Subcutaneous abdominal adipose tissue (tissue), 5 donors: ENCODE measurements around the gene UHMK1.
"Not testable (repeated sequence)": the region's sequence is repeated elsewhere in the genome, so short reads cannot be mapped to it uniquely, and the experiment has no call there.

Experiments used
- H3K27ac ChIP-seq: one replicate; pipeline ENCODE4 v1.7.0; 2013; ENCODE audit warnings: low read depth, mild to moderate bottlenecking, inconsistent platforms, low read length, moderate library complexity
- H3K27me3 ChIP-seq, 5 donors: one replicate each; pipeline ENCODE4 v1.7.0; 2013; ENCODE audit warnings: low read length in 5 of 5, inconsistent platforms in 1 of 5; ENCODE audit not compliant: control insufficient read depth in 5 of 5, insufficient read depth in 4 of 5
- H3K36me3 ChIP-seq, 5 donors: one replicate each; pipeline ENCODE4 v1.7.0; 2013; ENCODE audit warnings: low read length in 5 of 5; ENCODE audit not compliant: control insufficient read depth in 5 of 5, insufficient read depth in 5 of 5
- H3K4me1 ChIP-seq, 5 donors: one replicate each; pipeline ENCODE4 v1.7.0; 2013; ENCODE audit warnings: low read length in 5 of 5, mild to moderate bottlenecking in 3 of 5, moderate library complexity in 1 of 5; ENCODE audit not compliant: control insufficient read depth in 5 of 5, insufficient read depth in 5 of 5
- H3K4me3 ChIP-seq, 5 donors: one replicate each; pipeline ENCODE4 v1.7.0; 2013; ENCODE audit warnings: low read length in 5 of 5, low read depth in 1 of 5
- H3K9ac ChIP-seq, 5 donors: one replicate each; pipeline ENCODE4 v1.7.0; 2013; ENCODE audit warnings: low read length in 5 of 5, mild to moderate bottlenecking in 4 of 5, moderate library complexity in 3 of 5
- H3K9me3 ChIP-seq, 5 donors: one replicate each; pipeline ENCODE4 v1.7.0; 2013; ENCODE audit warnings: low read length in 5 of 5; ENCODE audit not compliant: control insufficient read depth in 5 of 5
- donor health status: healthy.
- donor health status: healthy.
- donor health status: healthy.
- donor health status: healthy.
- donor health status: healthy.

Gene UHMK1

DNA sequence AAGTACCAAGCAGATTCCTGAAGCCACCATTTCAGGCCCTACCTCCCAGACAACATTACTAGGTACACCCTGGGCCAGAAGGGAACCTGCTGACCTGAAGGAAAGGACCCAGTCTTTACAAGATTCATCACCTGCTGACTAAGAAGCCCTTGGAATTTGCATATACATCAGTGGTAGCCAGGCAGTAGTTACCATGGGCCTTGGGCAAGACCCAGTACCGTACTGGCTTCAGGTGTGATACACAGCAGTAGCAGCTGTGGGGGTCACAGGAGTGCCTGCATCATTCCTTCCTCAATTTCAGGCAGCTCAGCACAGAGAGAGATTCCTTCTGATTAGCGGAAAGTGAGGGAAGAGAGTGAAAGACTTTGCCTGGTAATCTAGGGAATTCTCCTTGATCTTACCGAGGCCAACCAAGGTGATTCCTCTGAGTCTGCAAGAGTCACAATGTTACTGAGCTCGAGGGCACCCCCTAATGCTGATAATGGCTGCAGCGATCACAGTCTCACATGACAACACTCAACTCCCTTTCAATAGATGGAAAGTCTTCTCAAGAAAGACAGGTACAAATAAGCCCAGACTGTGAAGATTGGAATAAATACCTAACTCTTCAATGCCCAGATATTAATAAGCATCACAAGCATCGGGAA is 22.0 kb upstream of the UHMK1 start:
- no peak overlapping the region for H3K27ac ChIP-seq
- H3K4me3 ChIP-seq = no peak overlapping the region
- no peak overlapping the region for H3K9ac ChIP-seq
- no peaks in the 10 kb centered on the region for H3K27me3 ChIP-seq
- peaks cover 0 to 7% (median 4%) of the 10 kb centered on the region in 5 donors for H3K4me1 ChIP-seq
- H3K36me3 ChIP-seq = no peaks in the 10 kb centered on the region
- peaks cover 0 to 11% (median 0%) of the 10 kb centered on the region in 5 donors for H3K9me3 ChIP-seq

DNA sequence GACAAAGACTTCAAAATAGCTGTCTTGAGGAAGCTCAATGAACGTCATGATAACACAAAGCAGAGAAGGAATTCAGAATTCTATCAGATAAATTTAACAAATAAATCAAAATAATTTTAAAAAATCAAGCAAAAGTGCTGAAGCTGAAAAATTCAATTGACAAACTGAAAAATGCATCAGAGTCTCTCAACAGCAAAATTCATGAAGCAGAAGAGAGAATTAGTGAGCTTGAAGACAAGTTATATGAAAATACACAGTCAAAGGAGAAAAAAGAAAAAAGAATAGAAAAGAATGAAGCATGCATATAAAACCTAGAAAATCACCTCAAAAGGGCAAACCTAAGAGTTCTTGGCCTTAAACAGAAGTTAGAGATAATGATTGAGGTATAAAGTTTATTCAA is 21.0 kb upstream of the UHMK1 start:
- Histone ChIP-seq H3K36me3 (no peaks in the 10 kb centered on the region), H3K27me3 (no peaks in the 10 kb centered on the region), H3K27ac (no peak overlapping the region), H3K4me3 (no peak overlapping the region), H3K9me3 (peaks cover 0 to 11% (median 0%) of the 10 kb centered on the region in 5 donors), H3K9ac (no peak overlapping the region), H3K4me1 (peaks cover 0 to 6% (median 4%) of the 10 kb centered on the region in 5 donors)

DNA sequence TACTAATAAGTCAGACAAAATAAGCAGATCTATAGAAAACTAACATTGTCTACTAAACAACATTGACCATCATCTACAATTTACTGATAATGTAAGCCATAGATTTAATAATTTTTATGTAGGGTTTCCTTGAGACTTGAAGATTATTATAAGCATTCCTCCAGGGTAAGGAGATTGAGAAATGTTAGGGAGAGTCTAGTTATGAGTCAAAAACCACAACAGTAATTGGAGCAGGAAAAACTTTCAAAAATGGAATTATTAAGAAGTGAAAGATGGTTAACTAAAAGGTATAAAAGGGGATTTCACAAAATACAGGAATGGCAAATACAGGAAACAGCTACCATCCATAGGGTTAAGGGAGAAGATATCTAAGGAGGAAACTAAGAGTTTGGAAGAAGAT is 12.4 kb upstream of the UHMK1 start:
- no peak overlapping the region for H3K9ac ChIP-seq
- no peak overlapping the region for H3K27ac ChIP-seq
- H3K4me3 ChIP-seq = no peak overlapping the region
- H3K4me1 ChIP-seq = no peaks in the 10 kb centered on the region
- no peaks in the 10 kb centered on the region for H3K9me3 ChIP-seq
- H3K36me3 ChIP-seq = no peaks in the 10 kb centered on the region
- H3K27me3 ChIP-seq = peaks cover 0 to 5% (median 0%) of the 10 kb centered on the region in 5 donors

DNA sequence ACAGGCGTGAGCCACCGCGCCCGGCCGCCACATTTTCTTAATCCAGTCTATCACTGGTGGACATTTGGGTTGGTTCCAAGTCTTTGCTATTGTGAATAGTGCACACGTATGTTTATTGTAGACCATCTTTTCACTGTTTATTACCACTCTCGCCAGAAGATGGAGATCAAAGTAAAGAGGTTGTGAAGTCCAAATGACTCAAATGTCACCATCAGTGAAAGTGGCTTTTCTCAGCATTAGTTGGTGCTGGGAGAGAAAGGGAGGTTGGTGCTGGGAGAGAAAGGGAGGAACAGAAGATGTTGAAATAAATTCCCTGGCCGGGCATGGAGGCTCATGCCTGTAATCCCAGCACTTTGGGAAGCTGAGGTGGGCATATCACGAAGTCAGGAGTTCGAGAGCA is 10.4 kb upstream of the UHMK1 start:
- Histone ChIP-seq H3K9ac (no peak overlapping the region), H3K36me3 (no peaks in the 10 kb centered on the region), H3K27ac (no peak overlapping the region), H3K27me3 (peaks cover 0 to 5% (median 0%) of the 10 kb centered on the region in 5 donors), H3K9me3 (no peaks in the 10 kb centered on the region), H3K4me3 (no peak overlapping the region), H3K4me1 (no peaks in the 10 kb centered on the region)

DNA sequence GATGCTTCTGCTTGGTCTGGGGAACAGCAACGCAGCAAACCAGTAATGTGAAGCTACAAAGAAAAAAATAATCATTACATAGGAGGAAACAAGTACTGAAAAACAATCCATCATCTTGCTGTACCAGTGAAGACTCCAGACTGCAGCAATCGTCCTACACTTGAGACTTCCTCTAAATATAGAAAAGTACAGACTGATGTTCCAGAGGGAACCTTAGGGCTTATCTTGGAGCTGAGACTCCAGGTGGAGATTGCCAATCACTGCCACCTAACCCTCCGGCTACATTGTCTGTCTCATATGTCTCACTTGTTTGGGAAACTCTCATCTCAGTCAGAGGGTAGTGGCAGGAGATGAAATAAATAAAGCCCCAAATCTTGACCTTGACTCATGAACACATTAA is 9.4 kb upstream of the UHMK1 start:
- Histone ChIP-seq H3K9ac (no peak overlapping the region), H3K4me3 (no peak overlapping the region), H3K27me3 (peaks cover 0 to 5% (median 0%) of the 10 kb centered on the region in 5 donors), H3K27ac (no peak overlapping the region), H3K4me1 (no peaks in the 10 kb centered on the region), H3K36me3 (no peaks in the 10 kb centered on the region), H3K9me3 (no peaks in the 10 kb centered on the region)

DNA sequence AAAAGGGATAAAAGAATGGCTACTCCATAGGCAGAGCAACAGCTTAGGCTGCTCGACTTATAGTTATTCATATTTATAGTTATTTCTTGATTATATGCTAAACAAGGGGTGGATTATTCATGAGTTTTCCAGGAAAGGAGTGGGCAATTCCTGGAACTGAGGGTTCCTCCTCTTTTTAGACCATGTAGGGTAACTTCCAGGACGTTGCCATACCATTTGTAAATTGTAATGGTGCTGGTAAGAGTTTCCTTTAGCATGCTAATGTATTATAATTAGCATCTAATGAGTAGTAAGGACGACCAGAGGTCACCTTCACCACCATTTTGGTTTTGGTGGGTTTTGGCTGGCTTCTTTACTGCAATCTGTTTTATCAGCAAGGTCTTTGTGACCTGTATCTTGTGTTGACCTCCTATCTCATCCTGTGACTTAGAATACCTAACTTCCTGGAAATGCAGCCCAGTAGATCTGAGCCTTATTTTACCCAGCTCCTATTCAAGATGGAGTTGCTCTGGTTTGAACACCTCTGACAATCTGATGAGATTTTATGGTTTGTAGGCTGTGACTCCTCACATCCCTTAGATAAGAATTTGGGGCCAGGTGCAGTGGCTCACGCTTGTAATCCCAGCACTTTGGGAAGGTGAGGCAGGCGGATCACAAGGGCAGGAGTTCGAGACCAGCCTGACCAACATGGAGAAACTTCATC is 1.9 kb upstream of the UHMK1 start:
- not testable (repeated sequence) for H3K36me3 ChIP-seq, H3K4me3 ChIP-seq, H3K9me3 ChIP-seq, H3K9ac ChIP-seq, H3K27me3 ChIP-seq, H3K27ac ChIP-seq
- H3K4me1 ChIP-seq = peaks cover 0 to 31% (median 31%) of the 10 kb centered on the region in 5 donors

DNA sequence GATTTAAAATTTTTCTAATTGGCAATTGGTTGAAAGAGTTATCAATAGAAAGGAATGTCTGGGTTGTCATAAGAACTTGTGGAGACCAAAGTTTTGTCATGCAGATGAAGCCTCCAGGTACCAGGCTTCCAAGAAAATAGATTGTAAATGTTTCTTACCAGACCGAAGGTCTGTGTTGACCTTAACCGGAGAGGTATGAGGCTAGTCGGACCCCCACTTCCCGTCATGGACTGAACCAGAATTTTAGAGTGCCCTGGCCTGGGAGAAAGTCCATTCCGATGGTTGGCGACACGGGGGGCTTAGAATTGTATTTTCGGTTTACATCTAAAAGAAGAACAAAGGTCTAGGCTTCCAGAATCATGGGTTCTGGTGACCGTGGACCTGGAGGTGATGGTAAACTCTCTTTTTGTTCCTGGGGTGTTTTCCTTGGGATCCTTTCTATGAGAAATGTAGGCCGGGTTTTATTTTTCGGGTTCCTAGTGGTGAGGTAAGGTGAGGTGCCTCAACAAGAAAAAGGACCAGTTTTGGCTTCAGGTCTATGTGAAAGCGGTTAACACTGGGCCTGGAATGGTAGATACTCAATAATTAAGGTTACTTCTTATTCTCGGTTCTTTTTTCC is 405 bp upstream of the UHMK1 start:
- Histone ChIP-seq H3K9ac (peak overlapping the region; percentile 86 to 99 (median 94)), H3K4me1 (peaks cover 0 to 34% (median 33%) of the 10 kb centered on the region in 5 donors), H3K27me3 (no peaks in the 10 kb centered on the region), H3K4me3 (peak overlapping the region; percentile 79 to 97 (median 86)), H3K36me3 (peaks cover 9 to 14% (median 13%) of the 10 kb centered on the region in 5 donors), H3K27ac (peak overlapping the region; percentile 96), H3K9me3 (no peaks in the 10 kb centered on the region)

DNA sequence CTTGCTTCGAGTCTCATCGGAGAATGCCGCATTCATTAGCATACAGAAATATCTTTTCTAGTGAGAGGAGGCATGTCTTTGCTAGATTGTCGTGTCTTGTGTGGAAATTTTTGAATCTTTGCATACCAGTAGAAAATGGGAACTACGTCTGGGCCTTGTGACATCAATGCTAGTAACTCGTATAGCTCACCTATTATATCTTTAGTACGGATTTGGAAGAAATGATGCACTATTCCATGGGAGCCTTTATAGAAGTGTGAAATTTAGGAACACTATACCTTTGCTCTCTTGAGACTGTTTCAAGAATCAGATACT is 835 bp downstream of the UHMK1 start:
- H3K27me3 ChIP-seq = no peaks in the 10 kb centered on the region
- H3K9me3 ChIP-seq = no peaks in the 10 kb centered on the region
- H3K9ac ChIP-seq = peak overlapping the region; percentile 82 to 99 (median 94)
- peaks cover 0 to 34% (median 33%) of the 10 kb centered on the region in 5 donors for H3K4me1 ChIP-seq
- peak overlapping the region; percentile 96 for H3K27ac ChIP-seq
- peak overlapping the region; percentile 79 to 98 (median 95) for H3K4me3 ChIP-seq
- H3K36me3 ChIP-seq = peaks cover 17 to 26% (median 21%) of the 10 kb centered on the region in 5 donors

DNA sequence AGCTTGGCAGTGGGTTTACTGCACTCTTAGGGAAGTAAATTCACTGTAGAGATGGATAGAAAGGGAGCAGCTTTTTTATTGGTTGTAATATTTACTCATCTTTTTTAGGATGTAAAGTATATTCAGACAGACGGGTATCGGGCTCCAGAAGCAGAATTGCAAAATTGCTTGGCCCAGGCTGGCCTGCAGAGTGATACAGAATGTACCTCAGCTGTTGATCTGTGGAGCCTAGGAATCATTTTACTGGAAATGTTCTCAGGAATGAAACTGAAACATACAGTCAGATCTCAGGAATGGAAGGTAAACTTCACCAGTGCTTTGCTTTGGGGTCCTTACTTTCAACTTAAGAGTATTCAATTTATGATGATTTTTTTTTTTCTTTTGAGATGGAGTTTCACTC is 3.2 kb downstream of the UHMK1 start:
- Histone ChIP-seq H3K27me3 (no peaks in the 10 kb centered on the region), H3K4me1 (peaks cover 0 to 34% (median 33%) of the 10 kb centered on the region in 5 donors), H3K9me3 (no peaks in the 10 kb centered on the region), H3K4me3 (no peak overlapping the region), H3K9ac (no peak overlapping the region), H3K36me3 (peaks cover 33 to 49% (median 40%) of the 10 kb centered on the region in 5 donors), H3K27ac (peak overlapping the region; percentile 29)

DNA sequence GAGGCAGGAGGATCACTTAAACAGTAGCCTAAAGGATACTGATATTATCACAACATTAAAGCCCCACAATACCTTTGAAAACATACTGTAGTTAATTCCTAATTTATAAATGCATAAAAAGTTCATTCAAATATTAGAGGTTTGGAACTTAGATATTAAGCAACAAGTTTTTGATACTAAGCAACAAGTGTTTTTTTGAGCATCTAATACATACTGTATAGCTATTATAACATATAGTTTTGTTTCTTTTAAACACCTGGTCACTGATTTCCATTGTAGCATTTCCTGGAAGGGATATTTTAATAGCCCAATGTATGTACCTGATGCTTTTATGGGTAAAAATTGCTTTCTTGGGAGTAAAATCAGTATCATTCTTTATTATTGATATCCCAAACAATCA is 4.5 kb downstream of the UHMK1 start:
- Histone ChIP-seq H3K27ac (no peak overlapping the region), H3K27me3 (no peaks in the 10 kb centered on the region), H3K4me3 (no peak overlapping the region), H3K36me3 (peaks cover 33 to 55% (median 44%) of the 10 kb centered on the region in 5 donors), H3K9me3 (no peaks in the 10 kb centered on the region), H3K4me1 (peaks cover 0 to 34% (median 32%) of the 10 kb centered on the region in 5 donors), H3K9ac (no peak overlapping the region)
